ENCODE results near the gene CER1.
A peak's percentile ranks its signal among the peaks of the same experiment; 100 is the strongest.

CER1 gene, protein sequence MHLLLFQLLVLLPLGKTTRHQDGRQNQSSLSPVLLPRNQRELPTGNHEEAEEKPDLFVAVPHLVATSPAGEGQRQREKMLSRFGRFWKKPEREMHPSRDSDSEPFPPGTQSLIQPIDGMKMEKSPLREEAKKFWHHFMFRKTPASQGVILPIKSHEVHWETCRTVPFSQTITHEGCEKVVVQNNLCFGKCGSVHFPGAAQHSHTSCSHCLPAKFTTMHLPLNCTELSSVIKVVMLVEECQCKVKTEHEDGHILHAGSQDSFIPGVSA

DNA sequence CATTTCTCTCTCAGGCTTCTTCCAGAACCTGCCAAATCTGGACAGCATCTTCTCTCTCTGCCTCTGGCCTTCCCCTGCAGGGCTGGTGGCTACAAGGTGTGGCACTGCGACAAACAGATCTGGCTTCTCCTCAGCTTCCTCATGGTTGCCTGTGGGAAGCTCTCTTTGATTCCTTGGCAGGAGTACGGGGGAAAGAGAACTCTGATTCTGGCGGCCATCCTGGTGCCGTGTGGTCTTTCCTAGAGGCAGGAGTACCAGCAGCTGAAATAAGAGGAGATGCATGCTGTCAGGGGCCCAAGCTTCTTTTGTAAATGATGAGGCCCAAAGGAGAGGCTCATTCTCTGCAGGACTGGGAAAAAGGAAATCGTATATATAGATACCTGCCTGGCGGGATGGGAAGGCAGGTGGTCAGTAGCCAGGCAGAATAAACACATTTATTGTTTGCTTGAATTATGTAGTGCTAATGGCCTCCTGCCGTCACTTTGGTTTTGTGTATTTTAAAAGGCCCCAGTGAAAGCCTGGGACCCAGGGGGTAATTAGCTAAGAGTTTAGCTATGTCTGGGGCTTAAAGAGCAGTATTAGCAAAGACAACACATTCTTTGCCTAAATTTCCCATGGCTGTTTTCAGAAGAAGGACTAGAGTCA is at the start of gene CER1:
TSS of gene CER1 (minus strand) at position 343 of the 645 bp plus-strand sequence. CDS start at position 282, 61 bp downstream.
- TF ChIP-seq, protein P1, sequence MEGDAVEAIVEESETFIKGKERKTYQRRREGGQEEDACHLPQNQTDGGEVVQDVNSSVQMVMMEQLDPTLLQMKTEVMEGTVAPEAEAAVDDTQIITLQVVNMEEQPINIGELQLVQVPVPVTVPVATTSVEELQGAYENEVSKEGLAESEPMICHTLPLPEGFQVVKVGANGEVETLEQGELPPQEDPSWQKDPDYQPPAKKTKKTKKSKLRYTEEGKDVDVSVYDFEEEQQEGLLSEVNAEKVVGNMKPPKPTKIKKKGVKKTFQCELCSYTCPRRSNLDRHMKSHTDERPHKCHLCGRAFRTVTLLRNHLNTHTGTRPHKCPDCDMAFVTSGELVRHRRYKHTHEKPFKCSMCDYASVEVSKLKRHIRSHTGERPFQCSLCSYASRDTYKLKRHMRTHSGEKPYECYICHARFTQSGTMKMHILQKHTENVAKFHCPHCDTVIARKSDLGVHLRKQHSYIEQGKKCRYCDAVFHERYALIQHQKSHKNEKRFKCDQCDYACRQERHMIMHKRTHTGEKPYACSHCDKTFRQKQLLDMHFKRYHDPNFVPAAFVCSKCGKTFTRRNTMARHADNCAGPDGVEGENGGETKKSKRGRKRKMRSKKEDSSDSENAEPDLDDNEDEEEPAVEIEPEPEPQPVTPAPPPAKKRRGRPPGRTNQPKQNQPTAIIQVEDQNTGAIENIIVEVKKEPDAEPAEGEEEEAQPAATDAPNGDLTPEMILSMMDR (IDR thresholded peaks at IDR 0.05; ENCODE audit: control insufficient read depth, extremely low read depth, insufficient read depth) = no peak
- no peak for DNase-seq (ENCODE audit: low read depth)
- no peak within 1 kb of the TSS for H3K4me3 ChIP-seq (ENCODE audit: low read depth, low read length)

DNA sequence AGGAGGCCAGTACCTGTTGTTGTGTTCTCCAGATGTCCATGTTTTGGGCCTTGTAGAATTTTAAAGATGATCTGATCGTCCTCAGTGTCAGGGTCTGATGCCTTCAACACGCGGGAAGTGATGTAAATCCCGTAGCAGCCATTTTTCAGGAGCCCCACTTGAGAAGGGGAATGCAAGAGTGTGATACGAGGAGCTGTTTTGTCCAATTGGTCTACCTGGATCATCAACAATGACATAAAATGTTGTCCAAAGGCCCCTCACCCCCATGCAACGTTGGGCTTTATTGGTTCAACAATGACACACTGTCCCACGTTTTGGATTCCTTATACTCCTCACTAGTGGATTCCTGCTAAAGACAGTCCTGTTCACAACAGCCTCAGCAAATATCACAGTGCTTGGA is 48.1 kb upstream of the CER1 start:
- TF ChIP-seq, protein P1 (IDR thresholded peaks at IDR 0.05; ENCODE audit: control insufficient read depth, extremely low read depth, insufficient read depth) = no peak

DNA sequence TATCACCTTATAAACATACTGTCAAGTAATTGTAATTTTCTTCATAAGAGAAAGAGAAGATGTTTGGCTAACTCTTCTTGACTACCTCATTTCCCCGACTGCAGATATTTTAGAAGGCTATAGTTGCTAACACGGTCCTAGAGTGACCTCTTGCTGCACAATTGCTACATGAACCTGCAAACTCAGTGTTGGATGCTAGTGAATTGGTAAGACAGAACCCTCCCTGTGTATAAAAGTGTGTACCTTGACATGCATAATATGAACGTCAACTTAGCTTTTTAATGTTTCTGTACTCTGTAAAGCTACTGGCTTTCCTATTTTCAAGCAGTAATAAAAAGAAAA is 46.7 kb upstream of the CER1 start:
- no peak overlapping the region for H3K4me3 ChIP-seq (ENCODE audit: low read depth, low read length)
- peak; percentile 47 for DNase-seq (ENCODE audit: low read depth)
- TF ChIP-seq, protein P1 (IDR thresholded peaks at IDR 0.05; ENCODE audit: control insufficient read depth, extremely low read depth, insufficient read depth) = peak; percentile 66

More for the DNA sequence above, 48.1 kb upstream of the CER1 start:
- H3K4me3 ChIP-seq (ENCODE audit: low read depth, low read length) = no peak overlapping the region
- DNase-seq (ENCODE audit: low read depth) = no peak

GRCh38 chr9:14768405-14769229 is 46.1 kb upstream of the CER1 start:
- DNase-seq (ENCODE audit: low read depth) = peak; percentile 25
- TF ChIP-seq, protein P1 (IDR thresholded peaks at IDR 0.05; ENCODE audit: control insufficient read depth, extremely low read depth, insufficient read depth) = peak; percentile 64
- H3K4me3 ChIP-seq (ENCODE audit: low read depth, low read length) = no peak overlapping the region

GRCh38 chr9:14766299-14766698 is 43.8 kb upstream of the CER1 start:
- TF ChIP-seq, protein P1 (IDR thresholded peaks at IDR 0.05; ENCODE audit: control insufficient read depth, extremely low read depth, insufficient read depth) = no peak
- no peak for DNase-seq (ENCODE audit: low read depth)
- no peak overlapping the region for H3K4me3 ChIP-seq (ENCODE audit: low read depth, low read length)

- H3K4me3 ChIP-seq (ENCODE audit: low read depth, low read length) = no peak overlapping the region
- TF ChIP-seq, protein P1 (IDR thresholded peaks at IDR 0.05; ENCODE audit: control insufficient read depth, extremely low read depth, insufficient read depth) = no peak
- no peak for DNase-seq (ENCODE audit: low read depth)
These were observed 39.1 kb upstream of the CER1 start for GRCh38 chr9:14761584-14761983.

All from LNCaP clone FGC (cell line).